ENCODE results near the gene STRA8. TPM values are rescaled to one million over a fixed set of nuclear protein-coding genes. Genes with fewer than 3 reads are reported as not detected.

STRA8 gene
- total and polyA plus RNA-seq, 2 donors from 2014 or later: 0.43 TPM; not detected in 1

- no peak for DNase-seq
These were observed 24.2 kb downstream of the STRA8 start for GRCh38 chr7:135257790-135258189.

DNA sequence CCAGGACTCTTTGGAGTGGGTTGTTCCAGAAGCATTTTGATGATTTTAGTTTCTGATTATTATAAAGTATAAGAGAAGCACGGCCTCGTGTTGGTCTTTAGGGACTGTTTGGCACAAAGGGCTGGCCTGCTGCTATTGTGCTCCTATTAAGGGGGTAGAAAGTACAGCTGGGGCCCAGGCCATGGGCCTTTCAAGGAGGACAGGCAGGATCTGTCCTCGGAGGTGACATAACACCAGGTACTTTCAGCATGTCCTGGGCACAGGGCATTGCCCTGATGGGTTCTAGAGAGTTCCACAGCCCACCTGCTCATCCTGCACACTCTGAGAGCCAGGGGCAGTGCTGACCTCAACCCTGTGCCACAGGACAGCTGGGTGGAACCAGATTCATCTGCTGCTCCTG lies 24.9 kb downstream of the STRA8 start:
- Histone ChIP-seq H3K9me3 (ENCODE audit: control insufficient read depth in 2 of 3, insufficient read depth in 1 of 3, low read length in 3 of 3) (no peaks in the 10 kb centered on the region), H3K36me3 (ENCODE audit: control insufficient read depth in 2 of 3, insufficient read depth in 3 of 3, low read length in 3 of 3) (no peaks in the 10 kb centered on the region), H3K4me1 (ENCODE audit: control insufficient read depth in 2 of 3, insufficient read depth in 2 of 3, low read depth in 1 of 3, low read length in 3 of 3) (peaks cover 0 to 4% (median 0%) of the 10 kb centered on the region in 3 donors), H3K27ac (ENCODE audit: low read depth in 2 of 2, low read length in 2 of 2) (no peak overlapping the region), H3K27me3 (ENCODE audit: control insufficient read depth, insufficient read depth, low read length) (no peaks in the 10 kb centered on the region), H3K4me3 (ENCODE audit: low read length in 3 of 3) (no peak overlapping the region), H3K9ac (ENCODE audit: low read length in 3 of 3) (no peak overlapping the region)
- no peak for TF ChIP-seq CTCF (IDR thresholded peaks at IDR 0.05; ENCODE audit: borderline replicate concordance, extremely low read depth, insufficient read depth)
- FAIRE-seq (no peak), DNase-seq (no peak)
- intact Hi-C loops (cut with DNase I): no loop called here

More at GRCh38 chr7:135257790-135258189, 24.2 kb downstream of the STRA8 start:
- Histone ChIP-seq H3K4me3 (ENCODE audit: low read length in 3 of 3) (no peak overlapping the region), H3K9me3 (ENCODE audit: control insufficient read depth in 2 of 3, insufficient read depth in 1 of 3, low read length in 3 of 3) (no peaks in the 10 kb centered on the region), H3K27me3 (ENCODE audit: control insufficient read depth, insufficient read depth, low read length) (no peaks in the 10 kb centered on the region), H3K27ac (ENCODE audit: low read depth in 2 of 2, low read length in 2 of 2) (no peak overlapping the region), H3K36me3 (ENCODE audit: control insufficient read depth in 2 of 3, insufficient read depth in 3 of 3, low read length in 3 of 3) (no peaks in the 10 kb centered on the region), H3K9ac (ENCODE audit: low read length in 3 of 3) (no peak overlapping the region), H3K4me1 (ENCODE audit: control insufficient read depth in 2 of 3, insufficient read depth in 2 of 3, low read depth in 1 of 3, low read length in 3 of 3) (peaks cover 0 to 4% (median 0%) of the 10 kb centered on the region in 3 donors)
- intact Hi-C loops (cut with DNase I): no loop called here
- no peak for TF ChIP-seq CTCF (IDR thresholded peaks at IDR 0.05; ENCODE audit: borderline replicate concordance, extremely low read depth, insufficient read depth)
- no peak for FAIRE-seq

GRCh38 chr7:135259702-135260101 lies 26.1 kb downstream of the STRA8 start:
- Histone ChIP-seq H3K9me3 (ENCODE audit: control insufficient read depth in 2 of 3, insufficient read depth in 1 of 3, low read length in 3 of 3) (no peaks in the 10 kb centered on the region), H3K9ac (ENCODE audit: low read length in 3 of 3) (no peak overlapping the region), H3K4me1 (ENCODE audit: control insufficient read depth in 2 of 3, insufficient read depth in 2 of 3, low read depth in 1 of 3, low read length in 3 of 3) (no peaks in the 10 kb centered on the region), H3K36me3 (ENCODE audit: control insufficient read depth in 2 of 3, insufficient read depth in 3 of 3, low read length in 3 of 3) (no peaks in the 10 kb centered on the region), H3K27ac (ENCODE audit: low read depth in 2 of 2, low read length in 2 of 2) (no peak overlapping the region), H3K27me3 (ENCODE audit: control insufficient read depth, insufficient read depth, low read length) (no peaks in the 10 kb centered on the region), H3K4me3 (ENCODE audit: low read length in 3 of 3) (no peak overlapping the region)
- no peak for DNase-seq
- intact Hi-C loops (cut with DNase I): no loop called here
- TF ChIP-seq CTCF (IDR thresholded peaks at IDR 0.05; ENCODE audit: borderline replicate concordance, extremely low read depth, insufficient read depth): no peak
- no peak for FAIRE-seq

DNA sequence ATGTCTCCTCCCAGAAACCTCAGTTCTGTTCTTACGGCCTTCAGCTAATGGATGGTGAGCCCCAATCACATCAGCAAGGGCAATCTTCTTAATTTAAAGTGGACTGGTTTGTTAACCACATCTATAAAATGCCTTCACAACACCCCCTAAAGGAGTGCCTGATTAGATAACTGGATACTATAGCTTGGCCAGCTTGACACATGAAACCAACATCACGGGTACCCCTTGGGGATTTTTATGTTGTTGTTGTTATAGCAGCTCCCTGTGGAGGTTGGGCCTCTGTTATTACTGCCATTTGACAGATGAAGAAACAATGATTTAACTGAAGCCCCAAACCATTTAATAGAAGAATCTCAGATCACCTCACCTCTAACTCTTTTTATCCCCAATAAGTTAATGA lies 26.8 kb downstream of the STRA8 start:
- intact Hi-C loops (cut with DNase I): no loop called here
- FAIRE-seq (no peak), DNase-seq (no peak)
- no peaks in the 10 kb centered on the region for H3K27me3 ChIP-seq (ENCODE audit: control insufficient read depth, insufficient read depth, low read length)
- H3K9me3 ChIP-seq (ENCODE audit: control insufficient read depth in 2 of 3, insufficient read depth in 1 of 3, low read length in 3 of 3): no peaks in the 10 kb centered on the region
- TF ChIP-seq CTCF (IDR thresholded peaks at IDR 0.05; ENCODE audit: borderline replicate concordance, extremely low read depth, insufficient read depth): no peak
- H3K9ac ChIP-seq (ENCODE audit: low read length in 3 of 3): no peak overlapping the region
- no peaks in the 10 kb centered on the region for H3K4me1 ChIP-seq (ENCODE audit: control insufficient read depth in 2 of 3, insufficient read depth in 2 of 3, low read depth in 1 of 3, low read length in 3 of 3)
- no peak overlapping the region for H3K27ac ChIP-seq (ENCODE audit: low read depth in 2 of 2, low read length in 2 of 2)
- H3K36me3 ChIP-seq (ENCODE audit: control insufficient read depth in 2 of 3, insufficient read depth in 3 of 3, low read length in 3 of 3): no peaks in the 10 kb centered on the region
- no peak overlapping the region for H3K4me3 ChIP-seq (ENCODE audit: low read length in 3 of 3)
